BJ (cell line): ENCODE results near the gene MGMT. TPM values are rescaled to one million over a fixed set of nuclear protein-coding genes. Genes with fewer than 3 reads are reported as not detected.

Source experiments
- CTCF ChIA-PET: fragments of 350-600 bp; formaldehyde crosslinking; extraction: SDS; loops from one replicate; lab custom pipeline; 2021; ENCODE audit warnings: antibody characterized with exemption, inconsistent platforms; lab: Yijun Ruan, JAX
- POLR2A ChIA-PET: fragments of 300-600 bp; sonication (Branson Sonifier 250); formaldehyde crosslinking; extraction: SDS; loops from one replicate; lab custom pipeline; 2021; ENCODE audit warnings: antibody characterized with exemption; lab: Charles Lee
- DNase-seq: peaks from one replicate; pipeline ENCODE4 v3.0.0-alpha.2; 2011; ENCODE audit warnings: low read depth
- H3K27me3 ChIP-seq: 2 replicates; pipeline ENCODE4 v1.6.0; 2011; ENCODE audit warnings: low read length; ENCODE audit not compliant: control insufficient read depth, insufficient read depth
- H3K36me3 ChIP-seq: 2 replicates; pipeline ENCODE4 v1.5.1; 2011; ENCODE audit warnings: low read length; ENCODE audit not compliant: control insufficient read depth, insufficient read depth
- H3K4me3 ChIP-seq: 2 replicates; pipeline ENCODE4 v1.5.1; 2011; ENCODE audit warnings: low read depth, mild to moderate bottlenecking, control low read depth, low read length
- CTCF ChIP-seq: IDR thresholded peaks from 2 replicates; pipeline ENCODE4 v1.5.1; 2011; ENCODE audit warnings: low read depth, mild to moderate bottlenecking, control low read depth, inconsistent platforms, low read length, moderate library complexity; ENCODE audit not compliant: insufficient read depth
- polyA plus RNA-seq: library from polyadenylated mRNA; depleted of rRNA; stranded (reverse); fragments of >200 nt; gene quantifications from 2 replicates; pipeline ENCODE4 v1.2.3, GENCODE V29; 2011

MGMT gene
- polyA plus RNA-seq, 1 experiment, result 21.0 TPM

- ChIA-PET POLR2A (no interaction called here), CTCF (no interaction called here)
- DNase-seq, result no peak
- Histone ChIP-seq H3K4me3 (no peak overlapping the region), H3K27me3 (no peaks in the 10 kb centered on the region), H3K36me3 (no peaks in the 10 kb centered on the region)
- no peak for TF ChIP-seq CTCF
Measured at GRCh38 chr10:129523723-129524316, 56.8 kb downstream of the MGMT start.

- no peak for TF ChIP-seq CTCF
- Histone ChIP-seq H3K36me3 (no peaks in the 10 kb centered on the region), H3K27me3 (no peaks in the 10 kb centered on the region), H3K4me3 (no peak overlapping the region)
- DNase-seq, result no peak
- CTCF ChIA-PET, result no interaction called here
- POLR2A ChIA-PET, result no interaction called here
Measured at GRCh38 chr10:129524936-129525335, 57.9 kb downstream of the MGMT start.

GRCh38 chr10:129525401-129525801 is 58.4 kb downstream of the MGMT start:
- POLR2A ChIA-PET, result no interaction called here
- no peaks in the 10 kb centered on the region for H3K36me3 ChIP-seq
- H3K27me3 ChIP-seq, result no peaks in the 10 kb centered on the region
- H3K4me3 ChIP-seq, result no peak overlapping the region
- peak; percentile 34 for DNase-seq
- no peak for TF ChIP-seq CTCF
- CTCF ChIA-PET, result no interaction called here

- no peak for TF ChIP-seq CTCF
- CTCF ChIA-PET, result no interaction called here
- POLR2A ChIA-PET, result no interaction called here
- Histone ChIP-seq H3K27me3 (no peaks in the 10 kb centered on the region), H3K4me3 (no peak overlapping the region), H3K36me3 (no peaks in the 10 kb centered on the region)
- DNase-seq, result no peak
Measured at GRCh38 chr10:129526943-129527342, 59.9 kb downstream of the MGMT start.

GRCh38 chr10:129528376-129528978 is 61.4 kb downstream of the MGMT start:
- TF ChIP-seq CTCF, result no peak
- Histone ChIP-seq H3K4me3 (no peak overlapping the region), H3K27me3 (no peaks in the 10 kb centered on the region), H3K36me3 (no peaks in the 10 kb centered on the region)
- ChIA-PET CTCF (interaction anchor here (1.0 kb wide), 1 partner anchor 15 kb away, joined by 3 read pairs; no protein-coding TSS in a partner anchor), POLR2A (no interaction called here)
- DNase-seq, result no peak
